ENCODE measurements around the gene SAP25.

The SAP25 gene

GRCh38 chr7:100573691-100574361 is at the start of gene SAP25:
TSS of gene SAP25 (minus strand) at chr7:100573900. CDS start at chr7:100573742, 158 bp downstream.
- no peak for DNase-seq

- no peak for DNase-seq
These were observed 47.9 kb upstream of the SAP25 start for GRCh38 chr7:100621554-100621953.

GRCh38 chr7:100620804-100621203 is 47.1 kb upstream of the SAP25 start:
- no peak for DNase-seq

GRCh38 chr7:100620239-100620638 is 46.5 kb upstream of the SAP25 start:
- DNase-seq: no peak

GRCh38 chr7:100614308-100614861 is 40.7 kb upstream of the SAP25 start:
- DNase-seq: no peak

GRCh38 chr7:100613412-100614175 is 39.9 kb upstream of the SAP25 start:
- DNase-seq: no peak

GRCh38 chr7:100612730-100613390 is 39.2 kb upstream of the SAP25 start:
- no peak for DNase-seq

- DNase-seq: peak; percentile 99
These were observed 38.5 kb upstream of the SAP25 start, which contains the start of gene MOSPD3 for GRCh38 chr7:100611983-100612729. TSS of gene MOSPD3 (plus strand) at chr7:100612540. CDS start at chr7:100612792, 252 bp downstream.

GRCh38 chr7:100609958-100610357 is 36.3 kb upstream of the SAP25 start:
- no peak for DNase-seq

GRCh38 chr7:100607111-100607510 is 33.4 kb upstream of the SAP25 start:
- no peak for DNase-seq

- DNase-seq: no peak
These were observed 32.6 kb upstream of the SAP25 start for GRCh38 chr7:100606313-100606712.

- no peak for DNase-seq
These were observed 31.5 kb upstream of the SAP25 start for GRCh38 chr7:100604976-100605911.

- peak; percentile 45 for DNase-seq
These were observed 30.6 kb upstream of the SAP25 start for GRCh38 chr7:100604028-100604975.

- DNase-seq: no peak
These were observed 30.0 kb upstream of the SAP25 start for GRCh38 chr7:100603726-100604027.

- DNase-seq: no peak
These were observed 29.4 kb upstream of the SAP25 start for GRCh38 chr7:100602889-100603725.

GRCh38 chr7:100600730-100601038 is 27.0 kb upstream of the SAP25 start:
- DNase-seq: no peak

GRCh38 chr7:100599911-100600729 is 26.4 kb upstream of the SAP25 start:
- DNase-seq: no peak

- DNase-seq: no peak
These were observed 24.7 kb upstream of the SAP25 start for GRCh38 chr7:100598425-100598824.

GRCh38 chr7:100595188-100595587 is 21.5 kb upstream of the SAP25 start:
- no peak for DNase-seq
